AG09309 (cell line): ENCODE data around the gene PYGO2.
"Not testable (repeated sequence)": the region's sequence is repeated elsewhere in the genome, so short reads cannot be mapped to it uniquely, and the experiment has no call there.

ENCODE experiments used
- DNase-seq: peaks from one replicate; pipeline ENCODE4 v3.0.0-alpha.2; 2010; ENCODE audit warnings: low read depth
- H3K4me3 ChIP-seq: 2 replicates; pipeline ENCODE4 v1.5.1; 2011; ENCODE audit warnings: mild to moderate bottlenecking, low read depth, low read length, moderate library complexity; ENCODE audit not compliant: control insufficient read depth
- CTCF ChIP-seq: IDR thresholded peaks from 2 replicates; pipeline ENCODE4 v1.5.1; 2011; ENCODE audit warnings: mild to moderate bottlenecking, low read depth, low read length, inconsistent platforms; ENCODE audit not compliant: insufficient read depth, control insufficient read depth; ENCODE audit errors: missing control alignments

PYGO2 gene

GRCh38 chr1:154978360-154978759 lies 16.8 kb upstream of the PYGO2 start:
- DNase-seq = no peak
- TF ChIP-seq CTCF = no peak
- no peak overlapping the region for H3K4me3 ChIP-seq

GRCh38 chr1:154977762-154978161 lies 16.2 kb upstream of the PYGO2 start:
- not testable (repeated sequence) for H3K4me3 ChIP-seq, DNase-seq

- DNase-seq = no peak
- H3K4me3 ChIP-seq = peak overlapping the region; percentile 71
- TF ChIP-seq CTCF = no peak
Measured at GRCh38 chr1:154975409-154976059, 14.0 kb upstream of the PYGO2 start.

GRCh38 chr1:154974808-154975408 lies 13.3 kb upstream of the PYGO2 start:
- no peak for TF ChIP-seq CTCF
- peak overlapping the region; percentile 71 for H3K4me3 ChIP-seq
- no peak for DNase-seq

GRCh38 chr1:154974102-154974807 lies 12.7 kb upstream of the PYGO2 start, which contains the start of gene CKS1B:
TSS of gene CKS1B (plus strand) at chr1:154974681. CDS start at chr1:154974746, 65 bp downstream.
- TF ChIP-seq CTCF = no peak
- DNase-seq = peak; percentile 100
- H3K4me3 ChIP-seq = peak within 1 kb of the TSS; percentile 71

GRCh38 chr1:154973344-154974101 lies 11.9 kb upstream of the PYGO2 start:
- peak; percentile 90 for DNase-seq
- peak overlapping the region; percentile 67 for H3K4me3 ChIP-seq
- TF ChIP-seq CTCF = peak; percentile 28
